Measurements from ENCODE around the gene KCNRG. TPM values are rescaled to one million over a fixed set of nuclear protein-coding genes. Genes with fewer than 3 reads are reported as not detected.

Gene KCNRG
- total and polyA plus RNA-seq, 9 of the 15 experiments (the other 6 are each of a cell fraction or from before 2014, with no cell fraction given), result 0.36 to 1.1 (median 0.53) TPM

DNA sequence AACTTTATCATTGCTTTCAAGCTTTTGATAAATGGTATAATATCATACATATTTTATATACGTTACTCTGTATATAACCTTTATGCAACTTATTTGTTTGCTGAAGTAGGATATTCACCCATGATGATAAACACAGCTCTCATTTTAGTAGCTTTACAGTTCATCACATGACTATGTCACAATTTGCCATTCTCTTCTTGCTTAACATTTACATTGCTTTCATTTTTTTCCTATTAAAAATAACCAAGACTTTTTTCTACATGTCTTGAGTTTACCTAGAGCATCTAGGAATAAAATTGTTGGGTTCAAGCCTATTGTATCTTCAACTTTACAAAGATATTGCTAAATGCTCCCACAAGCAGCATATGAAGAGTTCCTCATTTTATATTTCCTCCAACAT, 54.0 kb downstream of the KCNRG start:
- Histone ChIP-seq H3K4me2 (ENCODE audit: insufficient read depth, low read length) (no peak overlapping the region), H2AFZ (ENCODE audit: low read depth, low read length) (no peak overlapping the region), H3K27me3 (ENCODE audit: control insufficient read depth in 2 of 2, insufficient read depth in 2 of 2, low read length in 2 of 2) (no peaks in the 10 kb centered on the region), H3K9ac (ENCODE audit: insufficient read depth in 1 of 2, low read depth in 2 of 2, low read length in 2 of 2) (no peak overlapping the region), H3K36me3 (ENCODE audit: control insufficient read depth, insufficient read depth, low read length) (peaks cover 85% of the 10 kb centered on the region), H3K4me3 (no peak overlapping the region), H4K20me1 (replicated peaks; ENCODE audit: control insufficient read depth, insufficient read depth, low read length) (no peaks in the 10 kb centered on the region), H3K27ac (ENCODE audit: extremely low read depth, low read depth, low read length) (no peak overlapping the region), H3K4me1 (replicated peaks in 1 of 2; ENCODE audit: control insufficient read depth in 2 of 2, insufficient read depth in 2 of 2, low read length in 2 of 2) (no peaks in the 10 kb centered on the region; a peak in 1 of 5 replicates), H3K9me1 (ENCODE audit: control insufficient read depth, insufficient read depth, low read length) (no peaks in the 10 kb centered on the region), H3K79me2 (ENCODE audit: control insufficient read depth, insufficient read depth, low read length) (peaks cover 91% of the 10 kb centered on the region), H3K9me3 (replicated peaks; ENCODE audit: control insufficient read depth, insufficient read depth, low read depth, low read length) (no peaks in the 10 kb centered on the region)
- BruUV-seq (replicated peaks), result no TSS peak
- FAIRE-seq, result no peak
- no peak for DNase-seq (ENCODE audit: extremely low read depth in 1 of 4, low spot score in 3 of 4)
- ATAC-seq, result no peak
- 88% methylated on average over 1 of the region's 1 CpG for WGBS (ENCODE audit: insufficient coverage, low coverage, missing lambda C conversion rate)
- intact Hi-C loops (cut with micrococcal nuclease) (no loop called here), in situ Hi-C loops (cut with MboI) (no loop called here)
- ChIA-PET CTCF (ENCODE audit: low intra/inter-chr PET ratio) (no interaction called here), POLR2A (interaction anchor here (0.9 to 3.5 kb wide), 3 partner anchors 10 to 12 kb away, joined by 3 to 15 read pairs (median 4); no protein-coding TSS in a partner anchor)
- TF ChIP-seq, protein P1, sequence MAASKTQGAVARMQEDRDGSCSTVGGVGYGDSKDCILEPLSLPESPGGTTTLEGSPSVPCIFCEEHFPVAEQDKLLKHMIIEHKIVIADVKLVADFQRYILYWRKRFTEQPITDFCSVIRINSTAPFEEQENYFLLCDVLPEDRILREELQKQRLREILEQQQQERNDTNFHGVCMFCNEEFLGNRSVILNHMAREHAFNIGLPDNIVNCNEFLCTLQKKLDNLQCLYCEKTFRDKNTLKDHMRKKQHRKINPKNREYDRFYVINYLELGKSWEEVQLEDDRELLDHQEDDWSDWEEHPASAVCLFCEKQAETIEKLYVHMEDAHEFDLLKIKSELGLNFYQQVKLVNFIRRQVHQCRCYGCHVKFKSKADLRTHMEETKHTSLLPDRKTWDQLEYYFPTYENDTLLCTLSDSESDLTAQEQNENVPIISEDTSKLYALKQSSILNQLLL (CRISPR knock-in tag; IDR thresholded peaks at IDR 0.05; ENCODE audit: borderline replicate concordance), result no peak
- TF ChIP-seq, protein P2, sequence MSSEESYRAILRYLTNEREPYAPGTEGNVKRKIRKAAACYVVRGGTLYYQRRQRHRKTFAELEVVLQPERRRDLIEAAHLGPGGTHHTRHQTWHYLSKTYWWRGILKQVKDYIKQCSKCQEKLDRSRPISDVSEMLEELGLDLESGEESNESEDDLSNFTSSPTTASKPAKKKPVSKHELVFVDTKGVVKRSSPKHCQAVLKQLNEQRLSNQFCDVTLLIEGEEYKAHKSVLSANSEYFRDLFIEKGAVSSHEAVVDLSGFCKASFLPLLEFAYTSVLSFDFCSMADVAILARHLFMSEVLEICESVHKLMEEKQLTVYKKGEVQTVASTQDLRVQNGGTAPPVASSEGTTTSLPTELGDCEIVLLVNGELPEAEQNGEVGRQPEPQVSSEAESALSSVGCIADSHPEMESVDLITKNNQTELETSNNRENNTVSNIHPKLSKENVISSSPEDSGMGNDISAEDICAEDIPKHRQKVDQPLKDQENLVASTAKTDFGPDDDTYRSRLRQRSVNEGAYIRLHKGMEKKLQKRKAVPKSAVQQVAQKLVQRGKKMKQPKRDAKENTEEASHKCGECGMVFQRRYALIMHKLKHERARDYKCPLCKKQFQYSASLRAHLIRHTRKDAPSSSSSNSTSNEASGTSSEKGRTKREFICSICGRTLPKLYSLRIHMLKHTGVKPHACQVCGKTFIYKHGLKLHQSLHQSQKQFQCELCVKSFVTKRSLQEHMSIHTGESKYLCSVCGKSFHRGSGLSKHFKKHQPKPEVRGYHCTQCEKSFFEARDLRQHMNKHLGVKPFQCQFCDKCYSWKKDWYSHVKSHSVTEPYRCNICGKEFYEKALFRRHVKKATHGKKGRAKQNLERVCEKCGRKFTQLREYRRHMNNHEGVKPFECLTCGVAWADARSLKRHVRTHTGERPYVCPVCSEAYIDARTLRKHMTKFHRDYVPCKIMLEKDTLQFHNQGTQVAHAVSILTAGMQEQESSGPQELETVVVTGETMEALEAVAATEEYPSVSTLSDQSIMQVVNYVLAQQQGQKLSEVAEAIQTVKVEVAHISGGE (CRISPR knock-in tag; IDR thresholded peaks at IDR 0.05), result no peak
- TF ChIP-seq, protein P3, sequence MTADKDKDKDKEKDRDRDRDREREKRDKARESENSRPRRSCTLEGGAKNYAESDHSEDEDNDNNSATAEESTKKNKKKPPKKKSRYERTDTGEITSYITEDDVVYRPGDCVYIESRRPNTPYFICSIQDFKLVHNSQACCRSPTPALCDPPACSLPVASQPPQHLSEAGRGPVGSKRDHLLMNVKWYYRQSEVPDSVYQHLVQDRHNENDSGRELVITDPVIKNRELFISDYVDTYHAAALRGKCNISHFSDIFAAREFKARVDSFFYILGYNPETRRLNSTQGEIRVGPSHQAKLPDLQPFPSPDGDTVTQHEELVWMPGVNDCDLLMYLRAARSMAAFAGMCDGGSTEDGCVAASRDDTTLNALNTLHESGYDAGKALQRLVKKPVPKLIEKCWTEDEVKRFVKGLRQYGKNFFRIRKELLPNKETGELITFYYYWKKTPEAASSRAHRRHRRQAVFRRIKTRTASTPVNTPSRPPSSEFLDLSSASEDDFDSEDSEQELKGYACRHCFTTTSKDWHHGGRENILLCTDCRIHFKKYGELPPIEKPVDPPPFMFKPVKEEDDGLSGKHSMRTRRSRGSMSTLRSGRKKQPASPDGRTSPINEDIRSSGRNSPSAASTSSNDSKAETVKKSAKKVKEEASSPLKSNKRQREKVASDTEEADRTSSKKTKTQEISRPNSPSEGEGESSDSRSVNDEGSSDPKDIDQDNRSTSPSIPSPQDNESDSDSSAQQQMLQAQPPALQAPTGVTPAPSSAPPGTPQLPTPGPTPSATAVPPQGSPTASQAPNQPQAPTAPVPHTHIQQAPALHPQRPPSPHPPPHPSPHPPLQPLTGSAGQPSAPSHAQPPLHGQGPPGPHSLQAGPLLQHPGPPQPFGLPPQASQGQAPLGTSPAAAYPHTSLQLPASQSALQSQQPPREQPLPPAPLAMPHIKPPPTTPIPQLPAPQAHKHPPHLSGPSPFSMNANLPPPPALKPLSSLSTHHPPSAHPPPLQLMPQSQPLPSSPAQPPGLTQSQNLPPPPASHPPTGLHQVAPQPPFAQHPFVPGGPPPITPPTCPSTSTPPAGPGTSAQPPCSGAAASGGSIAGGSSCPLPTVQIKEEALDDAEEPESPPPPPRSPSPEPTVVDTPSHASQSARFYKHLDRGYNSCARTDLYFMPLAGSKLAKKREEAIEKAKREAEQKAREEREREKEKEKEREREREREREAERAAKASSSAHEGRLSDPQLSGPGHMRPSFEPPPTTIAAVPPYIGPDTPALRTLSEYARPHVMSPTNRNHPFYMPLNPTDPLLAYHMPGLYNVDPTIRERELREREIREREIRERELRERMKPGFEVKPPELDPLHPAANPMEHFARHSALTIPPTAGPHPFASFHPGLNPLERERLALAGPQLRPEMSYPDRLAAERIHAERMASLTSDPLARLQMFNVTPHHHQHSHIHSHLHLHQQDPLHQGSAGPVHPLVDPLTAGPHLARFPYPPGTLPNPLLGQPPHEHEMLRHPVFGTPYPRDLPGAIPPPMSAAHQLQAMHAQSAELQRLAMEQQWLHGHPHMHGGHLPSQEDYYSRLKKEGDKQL (CRISPR knock-in tag; IDR thresholded peaks at IDR 0.05; ENCODE audit: borderline replicate concordance), result no peak
- TF ChIP-seq GABPB1 (CRISPR knock-in tag; IDR thresholded peaks at IDR 0.05), result no peak
- no peak for TF ChIP-seq MTA2 (IDR thresholded peaks at IDR 0.05; ENCODE audit: low read depth)
- no peak for TF ChIP-seq MTA1 (IDR thresholded peaks at IDR 0.05; ENCODE audit: borderline replicate concordance)
- no peak for TF ChIP-seq ZFP1 (CRISPR knock-in tag; IDR thresholded peaks at IDR 0.05)
- TF ChIP-seq ZNF217 (CRISPR knock-in tag; IDR thresholded peaks at IDR 0.05), result no peak
- TF ChIP-seq LEF1 (IDR thresholded peaks at IDR 0.05), result no peak
- no peak for TF ChIP-seq NR2F6 (CRISPR knock-in tag; IDR thresholded peaks at IDR 0.05)
- no peak for TF ChIP-seq ZNF133 (CRISPR knock-in tag; IDR thresholded peaks at IDR 0.05)
- TF ChIP-seq ZEB2 (IDR thresholded peaks at IDR 0.05), result no peak
- TF ChIP-seq ESRRA (IDR thresholded peaks at IDR 0.05; ENCODE audit: borderline replicate concordance, low read depth), result no peak
- no peak for TF ChIP-seq MTA3 (IDR thresholded peaks at IDR 0.05; ENCODE audit: borderline replicate concordance)
